Kidney epithelial cell (primary cell): ENCODE measurements around the gene CD4. TPM values are rescaled to one million over a fixed set of nuclear protein-coding genes. Genes with fewer than 3 reads are reported as not detected.

Experiments
- DNase-seq: peaks from one replicate; pipeline ENCODE4 v3.0.0-alpha.2; 2010; ENCODE audit warnings: low read depth
- H3K27me3 ChIP-seq: 2 replicates; pipeline ENCODE4 v1.6.0; 2011; ENCODE audit warnings: low read length; ENCODE audit not compliant: control insufficient read depth, insufficient read depth
- H3K36me3 ChIP-seq: 2 replicates; pipeline ENCODE4 v1.5.1; 2011; ENCODE audit warnings: low read length; ENCODE audit not compliant: control insufficient read depth, insufficient read depth
- H3K4me3 ChIP-seq: 2 replicates; pipeline ENCODE4 v1.5.1; 2011; ENCODE audit warnings: low read depth, mild to moderate bottlenecking, control low read depth, low read length
- CTCF ChIP-seq: IDR thresholded peaks from 2 replicates; pipeline ENCODE4 v1.5.1; 2011; ENCODE audit warnings: mild to moderate bottlenecking, moderate library complexity, low read length, control low read depth, inconsistent platforms; ENCODE audit not compliant: insufficient read depth, poor library complexity, severe bottlenecking
- total RNA-seq: library from RNA; depleted of rRNA; stranded (reverse); fragments of >200 nt; gene quantifications from 2 replicates; pipeline ENCODE4 v1.2.3, GENCODE V29; 2015

The CD4 gene
- total RNA-seq, 1 donor from 2014 or later, result 0.08 TPM

- Histone ChIP-seq H3K36me3 (peaks cover 2% of the 10 kb centered on the region), H3K4me3 (peak overlapping the region; percentile 86), H3K27me3 (no peaks in the 10 kb centered on the region)
- DNase-seq, result no peak
- TF ChIP-seq CTCF, result peak; percentile 32
These were observed 40.4 kb downstream of the CD4 start for GRCh38 chr12:6829536-6830220.

- Histone ChIP-seq H3K27me3 (no peaks in the 10 kb centered on the region), H3K36me3 (peaks cover 2% of the 10 kb centered on the region), H3K4me3 (no peak overlapping the region)
- TF ChIP-seq CTCF, result no peak
- DNase-seq, result no peak
These were observed 41.1 kb downstream of the CD4 start for GRCh38 chr12:6830286-6830890.

- TF ChIP-seq CTCF, result no peak
- no peak overlapping the region for H3K4me3 ChIP-seq
- no peaks in the 10 kb centered on the region for H3K27me3 ChIP-seq
- DNase-seq, result no peak
- peaks cover 2% of the 10 kb centered on the region for H3K36me3 ChIP-seq
These were observed 41.7 kb downstream of the CD4 start for GRCh38 chr12:6830999-6831398.

- Histone ChIP-seq H3K4me3 (no peak overlapping the region), H3K27me3 (no peaks in the 10 kb centered on the region), H3K36me3 (peaks cover 2% of the 10 kb centered on the region)
- DNase-seq, result no peak
- TF ChIP-seq CTCF, result no peak
These were observed 42.2 kb downstream of the CD4 start for GRCh38 chr12:6831450-6831995.

GRCh38 chr12:6832125-6832524, 42.8 kb downstream of the CD4 start:
- H3K4me3 ChIP-seq, result no peak overlapping the region
- peaks cover 2% of the 10 kb centered on the region for H3K36me3 ChIP-seq
- H3K27me3 ChIP-seq, result no peaks in the 10 kb centered on the region

More at GRCh38 chr12:6832125-6832524, 42.8 kb downstream of the CD4 start:
- DNase-seq, result no peak
- TF ChIP-seq CTCF, result no peak
